Heart left ventricle (tissue), 13 donors: ENCODE results near the gene SFXN2.

Experiments used
- CTCF ChIP-seq, 12 donors: fragments of 200-600 bp; sonication (generic) in 4 of 12; IDR thresholded peaks; one replicate each; pipeline versions ENCODE4 v1.5.0 to v1.8.0; 2018 to 2022; ENCODE audit warnings: antibody characterized with exemption in 12 of 12, mild to moderate bottlenecking in 5 of 12
- POLR2A ChIP-seq, 2 donors: fragments of 450-650 bp; IDR thresholded peaks; one replicate each; pipeline ENCODE4 v1.6.1; 2017; ENCODE audit warnings: antibody characterized with exemption in 2 of 2, mild to moderate bottlenecking in 2 of 2, moderate library complexity in 2 of 2
- donor health status: ischemic (EF 13 %, LVEDD 7.1; RV severe dilation, severe dysfunction).
- donor health status: DM: no; HTN: yes; CAD: no.
- donor health status: DM: no; HTN: no; CAD: no.
- donor health status: ischemic (EF 25% LVEDD 6.9; RV normal size, moderate dysfunction).
- donor health status: ischemic (EF 25% LVEDD 5.7; RV mildly dilated, moderate dysfunction).
- donor health status: ischemic (EF 35%, LVEDD 5.7; RV mildly dilated, moderate dysfunction).
- donor health status: nonischemic (EF 11% LVEDD 7.7; RV severe dilation, severe dysfunction).
- donor health status: DM: yes; HTN: yes; CAD: no.
- donor health status: PGD.
- donor health status: ischemic (EF 29% LVEDD 5.4; RV normal size, mild dysfunction).
- donor health status: nonischemic (EF 23%, LVEDD 6.1; RV moderate dilation, normal function).

- TF ChIP-seq CTCF (IDR thresholded peaks at IDR 0.05) (no peak), POLR2A (IDR thresholded peaks at IDR 0.05) (no peak)
Observed at GRCh38 chr10:102675666-102676533, 38.5 kb upstream of the SFXN2 start.
